Measurements from ENCODE around the gene YIPF6.
"Not testable (repeated sequence)": the region's sequence is repeated elsewhere in the genome, so short reads cannot be mapped to it uniquely, and the experiment has no call there.

Gene YIPF6, protein sequence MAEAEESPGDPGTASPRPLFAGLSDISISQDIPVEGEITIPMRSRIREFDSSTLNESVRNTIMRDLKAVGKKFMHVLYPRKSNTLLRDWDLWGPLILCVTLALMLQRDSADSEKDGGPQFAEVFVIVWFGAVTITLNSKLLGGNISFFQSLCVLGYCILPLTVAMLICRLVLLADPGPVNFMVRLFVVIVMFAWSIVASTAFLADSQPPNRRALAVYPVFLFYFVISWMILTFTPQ

DNA sequence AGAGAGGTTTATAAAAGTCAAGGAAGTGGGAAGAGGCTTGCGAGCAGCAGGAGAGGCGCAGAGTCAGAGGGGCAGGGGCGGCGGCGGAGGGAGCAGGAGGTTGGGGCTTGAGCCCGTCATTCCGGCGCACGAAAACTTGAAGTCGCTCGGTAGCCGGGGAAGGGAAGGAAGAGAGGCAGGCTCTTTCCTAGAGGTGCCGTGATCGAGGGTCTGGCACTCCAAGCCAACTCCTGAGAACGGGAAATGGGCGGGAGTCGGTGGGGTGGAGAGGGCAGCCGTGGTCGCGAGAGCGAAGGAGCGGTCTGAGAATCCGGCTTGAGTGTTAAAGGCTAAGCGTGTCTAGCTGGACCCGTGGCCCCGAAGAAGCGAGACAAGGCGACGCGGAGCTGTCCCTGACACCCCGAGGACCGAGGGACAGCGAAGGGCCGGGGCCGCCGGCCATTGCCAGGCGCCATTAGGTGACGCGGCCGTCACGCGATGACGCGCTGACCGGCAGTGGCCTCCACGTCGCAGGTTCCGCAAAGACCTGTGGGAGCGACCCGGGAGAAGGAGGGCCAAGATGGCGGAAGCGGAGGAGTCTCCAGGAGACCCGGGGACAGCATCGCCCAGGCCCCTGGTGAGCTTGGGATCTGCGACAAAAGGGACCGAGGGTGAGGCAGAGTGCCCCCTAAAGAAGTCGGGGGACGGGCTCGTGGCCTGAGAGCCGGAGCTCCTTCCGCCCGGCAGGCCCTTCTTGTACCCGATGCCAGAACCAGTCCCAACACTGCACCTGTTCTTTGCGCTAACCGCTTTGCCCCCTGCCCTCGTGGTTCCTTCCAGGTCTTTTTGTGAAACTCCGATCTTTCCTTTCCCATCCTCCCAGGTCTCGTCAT lies at the start of gene YIPF6:
Gene YIPF6 (plus strand): TSS at position 544 of the 872 bp plus-strand sequence. CDS start 16 bp downstream, at position 560.
- peak; percentile 39 for FAIRE-seq

DNA sequence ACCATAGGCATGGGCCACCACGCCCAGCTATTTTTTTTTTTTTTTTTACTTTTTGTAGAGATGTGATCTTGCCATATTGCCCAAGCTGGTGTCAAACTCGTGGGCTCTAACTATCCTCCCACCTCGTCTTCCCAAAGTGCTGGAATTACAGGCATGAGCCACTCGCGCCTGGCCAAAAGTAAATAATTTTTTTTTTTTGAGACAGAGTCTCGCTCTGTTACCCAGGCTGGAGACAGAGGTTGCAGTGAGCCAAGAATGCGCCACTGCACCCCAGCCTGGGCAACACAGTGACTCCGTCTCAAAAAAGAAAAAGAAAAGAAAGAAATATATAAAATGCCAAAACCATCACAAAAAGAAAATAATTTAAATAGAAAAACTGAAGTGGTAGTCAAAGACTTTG lies 47.1 kb upstream of the YIPF6 start:
- no peak for FAIRE-seq

DNA sequence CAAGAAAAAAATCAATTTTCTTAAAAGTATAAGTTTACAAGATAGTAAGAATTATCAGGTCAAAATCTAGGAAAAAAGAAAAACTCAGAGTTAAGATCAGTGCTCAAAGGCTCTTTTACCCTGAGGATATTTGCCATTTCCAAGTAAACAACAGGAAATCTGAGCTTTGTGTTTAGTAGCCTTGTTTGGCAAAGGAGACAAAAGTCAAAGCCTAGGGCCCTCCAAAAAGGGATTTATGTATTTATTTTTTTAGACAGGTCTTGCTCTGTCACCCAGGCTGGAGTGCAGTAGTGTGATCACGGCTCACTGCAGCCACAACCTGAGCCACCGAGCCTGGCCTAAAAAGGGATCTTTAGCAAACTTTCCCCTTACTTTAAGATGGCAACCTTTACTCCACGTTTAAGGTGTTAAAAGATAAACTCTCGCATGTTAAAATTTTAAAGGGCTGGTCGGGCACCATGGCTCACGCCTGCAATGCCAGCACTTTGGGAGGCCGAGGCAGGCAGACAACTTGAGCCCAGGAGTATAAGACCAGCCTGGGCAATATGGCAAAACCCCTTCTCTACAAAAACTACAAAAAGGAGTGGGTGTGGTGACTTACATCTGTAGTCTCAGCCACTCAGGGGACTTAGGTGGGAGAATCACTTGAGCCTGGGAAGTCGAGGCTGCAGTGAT lies 44.2 kb upstream of the YIPF6 start:
- no peak for FAIRE-seq

DNA sequence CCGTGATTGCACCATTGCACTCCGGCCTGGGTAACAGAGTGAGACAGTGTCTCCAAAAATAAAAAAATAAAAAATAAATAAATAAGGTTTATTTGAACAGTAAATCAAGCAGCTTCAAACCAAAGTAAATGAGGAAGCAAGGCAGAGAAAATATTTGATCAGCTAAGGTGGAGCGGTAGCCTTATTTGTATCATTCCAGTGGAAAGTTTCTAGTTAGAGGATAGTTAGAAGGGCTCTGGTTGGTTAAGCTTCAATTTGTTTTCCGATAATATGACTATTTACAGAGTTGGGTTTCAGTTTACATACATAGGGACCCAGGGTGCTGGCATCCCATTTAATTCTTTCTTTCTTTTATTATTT lies 43.7 kb upstream of the YIPF6 start:
- FAIRE-seq = no peak

DNA sequence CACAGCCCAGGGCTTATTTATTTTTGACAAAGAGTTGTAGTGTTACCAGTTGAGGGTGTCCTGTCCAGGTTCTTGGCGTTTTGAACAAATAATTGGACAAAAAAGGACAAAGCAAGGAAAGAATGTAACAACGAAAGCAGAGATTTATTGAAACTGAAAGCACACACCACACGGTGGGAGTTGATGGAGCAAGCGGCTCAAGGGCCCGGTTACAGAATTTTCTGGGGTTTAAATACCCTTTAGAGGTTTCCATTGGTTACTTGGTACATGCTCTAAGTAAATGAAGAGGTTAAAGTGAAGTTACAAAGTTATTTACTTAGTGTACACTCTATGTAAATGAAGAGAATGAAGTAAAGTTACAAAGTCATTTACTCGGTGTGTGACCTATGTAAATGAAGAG lies 37.8 kb upstream of the YIPF6 start:
- no peak for FAIRE-seq

DNA sequence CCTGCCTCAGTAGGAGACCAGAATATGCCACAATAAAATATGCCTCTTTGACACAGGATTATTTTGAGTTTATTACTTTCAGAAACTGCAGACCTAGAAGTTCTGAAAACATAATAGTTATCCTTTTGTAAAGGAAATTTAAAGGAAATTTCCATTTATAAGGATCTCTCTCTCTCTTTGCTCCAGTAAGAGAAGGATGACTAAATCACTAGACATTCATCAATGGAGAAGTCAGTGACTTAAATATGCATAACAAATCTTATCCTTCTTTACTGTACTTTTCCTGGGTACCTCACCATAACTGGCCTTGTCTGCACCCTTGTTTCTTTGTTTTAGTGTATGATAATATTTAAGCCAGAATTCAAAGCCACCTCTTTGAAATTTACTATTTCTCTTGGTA lies 37.3 kb upstream of the YIPF6 start:
- FAIRE-seq = no peak

DNA sequence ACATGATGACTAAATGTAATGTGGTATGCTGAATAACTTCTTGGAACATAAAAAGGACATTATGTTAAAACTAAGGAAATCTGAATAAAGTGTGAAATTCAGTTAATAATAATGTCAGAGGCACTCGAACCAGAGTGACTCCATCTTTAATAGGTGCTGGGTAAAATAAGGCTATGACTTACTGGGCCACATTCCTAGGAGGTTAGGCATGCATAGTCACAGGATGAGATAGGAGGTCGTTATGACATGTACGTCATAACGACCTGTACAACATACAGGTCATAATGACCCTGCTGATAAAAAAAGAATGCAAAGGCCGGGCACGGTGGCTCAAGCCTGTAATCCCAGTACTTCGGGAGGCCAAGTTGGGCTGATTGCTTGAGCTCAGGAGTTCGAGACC lies 36.7 kb upstream of the YIPF6 start:
- FAIRE-seq = no peak

DNA sequence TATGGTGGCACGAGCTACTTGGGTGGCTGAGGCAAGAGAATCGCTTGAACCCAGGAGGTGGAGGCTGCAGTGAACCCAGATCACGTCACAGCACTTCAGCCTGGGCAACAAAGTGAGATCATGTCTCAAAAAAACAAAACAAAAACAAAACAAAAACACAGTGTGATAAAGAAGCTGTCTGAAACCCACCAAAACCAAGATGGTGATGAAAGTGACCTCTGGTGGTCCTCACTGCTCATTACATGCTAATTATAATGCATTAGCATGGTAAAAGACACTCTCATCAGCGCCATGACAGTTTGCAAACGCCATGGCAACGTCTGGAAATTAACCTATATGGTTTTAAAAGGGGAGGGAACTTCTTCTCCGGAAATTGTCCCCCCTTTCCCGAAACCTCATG lies 36.2 kb upstream of the YIPF6 start:
- FAIRE-seq = peak; percentile 30

DNA sequence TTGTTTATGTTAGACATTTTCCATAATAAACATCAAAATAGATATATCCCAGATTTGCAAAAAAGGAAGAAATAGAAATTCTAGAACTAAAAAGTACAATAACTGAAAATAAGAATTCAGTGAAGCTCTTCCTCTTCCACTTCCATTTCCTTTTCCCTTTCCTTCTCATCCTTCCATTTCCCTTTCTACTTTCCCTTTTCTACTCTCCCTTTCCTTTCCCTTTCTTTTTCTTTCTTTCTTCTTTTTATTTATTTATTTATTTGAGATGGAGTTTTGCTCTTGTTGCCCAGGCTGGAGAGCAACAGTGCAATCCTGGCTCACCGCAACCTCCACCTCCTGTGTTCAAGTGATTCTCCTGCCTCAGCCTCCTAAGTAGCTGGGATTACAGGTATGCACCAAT lies 35.0 kb upstream of the YIPF6 start:
- no peak for FAIRE-seq

DNA sequence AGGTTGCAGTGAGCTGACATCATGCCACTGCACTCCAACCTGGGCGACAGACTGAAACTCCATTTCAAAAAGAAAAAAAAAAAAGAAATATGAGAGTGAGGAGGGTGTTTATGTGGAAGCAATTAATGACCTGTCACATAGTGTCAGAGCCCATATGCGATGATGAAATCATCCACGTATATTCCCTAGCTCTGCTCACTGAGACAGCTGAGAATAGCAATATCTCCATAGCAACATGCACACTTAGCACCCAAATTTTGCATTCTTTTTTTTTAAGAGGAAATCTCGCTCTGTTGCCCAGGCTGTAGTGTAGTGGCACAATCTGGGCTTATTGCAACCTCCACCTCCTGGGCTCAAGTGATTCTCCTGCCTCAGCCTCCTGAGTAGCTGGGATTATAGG lies 34.1 kb upstream of the YIPF6 start:
- FAIRE-seq = no peak

DNA sequence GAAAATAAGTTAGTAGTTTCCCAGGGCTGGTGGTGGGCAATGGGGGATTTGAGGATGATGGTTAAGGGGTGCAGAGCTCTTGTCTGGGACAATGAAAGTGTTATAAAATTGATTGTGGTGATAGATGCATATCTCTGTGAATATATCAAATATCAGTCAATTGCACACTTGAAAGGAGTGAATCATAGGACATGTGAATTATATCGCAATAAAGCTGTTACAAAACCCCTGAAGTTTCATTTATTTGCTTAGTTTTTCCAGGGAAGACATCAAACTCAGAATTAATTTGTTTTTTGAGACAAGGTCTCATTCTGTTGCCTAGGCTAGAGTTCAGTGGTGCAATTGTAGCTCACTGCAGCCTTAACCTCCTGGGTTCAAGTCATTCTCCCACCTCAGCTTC lies 17.9 kb upstream of the YIPF6 start:
- FAIRE-seq = no peak

DNA sequence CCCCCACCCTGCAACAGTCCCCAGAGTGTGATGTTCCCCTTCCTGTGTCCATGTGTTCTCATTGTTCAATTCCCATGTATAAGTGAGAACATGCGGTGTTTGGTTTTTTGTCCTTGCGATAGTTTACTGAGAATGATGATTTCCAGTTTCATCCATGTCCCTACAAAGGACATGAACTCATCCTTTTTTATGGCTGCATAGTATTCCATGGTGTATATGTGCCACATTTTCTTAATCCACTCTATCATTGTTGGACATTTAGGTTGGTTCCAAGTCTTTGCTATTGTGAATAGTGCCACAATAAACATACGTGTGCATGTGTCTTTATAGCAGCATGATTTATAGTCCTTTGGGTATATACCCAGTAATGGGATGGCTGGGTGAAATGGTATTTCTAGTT lies 12.7 kb upstream of the YIPF6 start:
- FAIRE-seq = not testable (repeated sequence)

DNA sequence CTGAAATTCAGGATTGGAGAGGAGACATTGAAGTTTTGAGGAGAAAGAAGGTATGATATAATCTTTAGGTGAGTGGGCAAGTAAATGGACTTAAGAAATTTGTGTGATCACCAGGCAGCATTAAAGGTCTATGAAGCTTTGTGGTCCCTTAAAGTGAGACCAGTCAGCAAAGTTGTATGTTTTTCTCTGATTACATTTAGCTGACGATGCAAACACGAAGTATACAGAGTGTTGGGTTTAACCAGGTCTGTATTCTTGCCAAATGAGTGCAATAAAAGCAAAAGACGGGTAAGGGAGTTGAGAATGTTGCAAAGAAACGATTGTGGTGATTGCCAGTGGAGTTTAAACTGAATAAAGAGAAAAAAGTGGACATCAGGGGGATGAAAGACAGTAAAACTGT lies 11.6 kb upstream of the YIPF6 start:
- no peak for FAIRE-seq

DNA sequence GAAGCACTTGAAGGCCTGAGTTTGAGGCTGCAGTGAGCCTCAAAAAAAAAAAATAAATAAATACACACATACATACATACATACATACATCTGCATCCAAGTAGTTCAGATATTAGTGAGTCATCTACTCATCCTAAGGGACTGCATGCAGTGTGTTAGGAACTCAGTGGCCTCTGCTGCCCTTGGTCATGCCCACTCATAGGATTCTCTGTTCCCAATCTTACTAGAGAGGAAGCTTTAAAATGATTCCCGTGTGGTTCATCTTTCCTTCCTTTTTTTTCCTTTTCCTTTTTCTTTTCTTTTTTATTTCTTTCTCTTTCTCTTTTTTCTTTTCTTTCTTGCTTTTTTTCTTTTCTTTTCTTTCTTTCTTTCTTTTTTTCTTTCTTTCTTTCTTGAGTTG lies 10.9 kb upstream of the YIPF6 start:
- no peak for FAIRE-seq

DNA sequence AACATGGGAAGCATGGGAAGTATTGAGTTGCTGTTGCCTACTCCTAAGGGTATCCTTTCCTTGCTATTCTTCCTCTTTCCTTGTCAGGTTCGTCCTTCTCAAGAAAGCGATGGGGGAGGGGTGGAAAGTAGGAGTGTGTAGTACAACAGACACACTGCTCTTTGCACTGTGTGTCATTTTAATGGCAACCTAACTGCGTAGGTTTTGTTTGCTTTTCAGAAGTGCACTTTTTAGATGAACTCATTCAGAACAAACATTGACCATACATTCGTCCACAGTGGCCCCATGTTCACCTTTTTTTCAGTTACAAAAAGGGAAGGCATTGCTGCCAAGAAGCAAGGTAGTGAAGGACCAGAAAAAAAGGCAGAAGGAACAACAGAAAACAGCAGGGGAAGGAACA lies 10.2 kb upstream of the YIPF6 start:
- no peak for FAIRE-seq

DNA sequence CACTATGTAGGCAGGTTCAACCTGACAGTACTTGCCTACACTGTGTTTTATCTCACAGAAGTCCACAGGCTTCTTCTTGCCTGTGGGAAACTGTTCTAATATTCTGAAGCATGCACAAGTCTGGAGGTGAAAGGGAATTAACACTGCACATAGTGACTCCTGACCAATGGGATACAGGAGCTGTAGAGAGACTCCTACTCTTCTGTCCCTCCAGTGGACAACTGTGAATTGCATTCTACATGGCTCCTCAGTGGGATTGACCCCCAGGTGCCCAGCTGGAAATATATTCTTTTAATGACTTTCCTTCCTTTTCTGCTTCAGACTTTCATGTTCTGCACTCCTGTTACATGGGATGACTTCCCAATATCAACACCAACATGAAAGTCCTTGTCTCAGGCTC lies 8.2 kb upstream of the YIPF6 start:
- FAIRE-seq = peak; percentile 8

DNA sequence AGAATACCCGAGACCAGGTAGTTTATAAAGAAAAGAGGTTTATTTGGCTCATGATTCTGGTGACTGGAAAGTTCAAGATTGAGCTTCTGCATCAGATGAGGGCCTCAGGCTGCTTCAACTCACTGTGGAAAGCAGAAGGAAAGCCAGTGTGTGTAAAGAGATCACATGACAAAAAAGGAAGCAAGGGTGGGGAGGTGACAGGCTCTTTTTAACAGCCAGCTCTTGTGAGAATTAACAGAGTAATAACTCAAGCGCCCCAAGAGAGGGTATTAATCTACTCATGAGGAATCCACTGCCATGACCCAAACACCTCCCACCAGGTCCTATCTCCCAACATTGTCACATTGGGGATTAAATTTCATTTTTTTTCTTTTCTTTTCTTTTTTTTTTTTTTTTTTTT lies 6.3 kb upstream of the YIPF6 start:
- FAIRE-seq = no peak

DNA sequence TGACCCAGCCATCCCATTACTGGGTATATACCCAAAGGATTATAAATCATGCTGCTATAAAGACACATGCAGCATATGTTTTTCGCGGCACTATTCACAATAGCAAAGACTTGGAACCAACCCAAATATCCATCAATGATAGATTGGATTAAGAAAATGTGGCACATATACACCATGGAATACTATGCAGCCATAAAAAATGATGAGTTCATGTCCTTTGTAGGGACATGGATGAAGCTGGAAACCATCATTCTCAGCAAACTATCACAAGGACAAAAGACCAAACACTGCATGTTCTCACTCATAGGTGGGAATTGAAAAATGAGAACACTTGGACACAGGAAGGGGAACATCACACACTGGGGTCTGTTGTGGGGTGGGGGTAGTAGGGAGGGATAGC lies 5.1 kb upstream of the YIPF6 start:
- FAIRE-seq = not testable (repeated sequence)

DNA sequence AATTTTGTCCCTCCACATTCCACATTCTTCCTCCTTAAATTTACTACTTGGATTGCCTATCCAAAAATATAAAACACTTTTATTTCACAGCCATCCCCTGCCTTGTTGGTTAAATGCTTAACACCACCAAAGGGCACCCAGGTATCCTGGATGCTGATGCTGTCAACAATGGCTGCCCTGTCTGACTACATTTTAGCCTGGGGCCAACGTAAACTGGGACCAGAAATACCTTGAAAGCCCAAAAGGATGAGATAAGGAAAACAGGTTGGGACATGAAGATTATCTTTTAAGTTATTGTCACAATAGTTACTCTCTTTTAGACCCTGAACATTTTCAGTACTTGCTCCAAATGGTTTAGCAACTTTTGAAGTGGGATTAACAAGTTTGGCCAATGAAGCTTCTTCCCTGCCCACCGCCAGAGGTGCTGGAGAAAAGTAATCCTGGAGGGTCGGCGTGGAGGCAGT lies 775 bp upstream of the YIPF6 start:
- peak; percentile 45 for FAIRE-seq

DNA sequence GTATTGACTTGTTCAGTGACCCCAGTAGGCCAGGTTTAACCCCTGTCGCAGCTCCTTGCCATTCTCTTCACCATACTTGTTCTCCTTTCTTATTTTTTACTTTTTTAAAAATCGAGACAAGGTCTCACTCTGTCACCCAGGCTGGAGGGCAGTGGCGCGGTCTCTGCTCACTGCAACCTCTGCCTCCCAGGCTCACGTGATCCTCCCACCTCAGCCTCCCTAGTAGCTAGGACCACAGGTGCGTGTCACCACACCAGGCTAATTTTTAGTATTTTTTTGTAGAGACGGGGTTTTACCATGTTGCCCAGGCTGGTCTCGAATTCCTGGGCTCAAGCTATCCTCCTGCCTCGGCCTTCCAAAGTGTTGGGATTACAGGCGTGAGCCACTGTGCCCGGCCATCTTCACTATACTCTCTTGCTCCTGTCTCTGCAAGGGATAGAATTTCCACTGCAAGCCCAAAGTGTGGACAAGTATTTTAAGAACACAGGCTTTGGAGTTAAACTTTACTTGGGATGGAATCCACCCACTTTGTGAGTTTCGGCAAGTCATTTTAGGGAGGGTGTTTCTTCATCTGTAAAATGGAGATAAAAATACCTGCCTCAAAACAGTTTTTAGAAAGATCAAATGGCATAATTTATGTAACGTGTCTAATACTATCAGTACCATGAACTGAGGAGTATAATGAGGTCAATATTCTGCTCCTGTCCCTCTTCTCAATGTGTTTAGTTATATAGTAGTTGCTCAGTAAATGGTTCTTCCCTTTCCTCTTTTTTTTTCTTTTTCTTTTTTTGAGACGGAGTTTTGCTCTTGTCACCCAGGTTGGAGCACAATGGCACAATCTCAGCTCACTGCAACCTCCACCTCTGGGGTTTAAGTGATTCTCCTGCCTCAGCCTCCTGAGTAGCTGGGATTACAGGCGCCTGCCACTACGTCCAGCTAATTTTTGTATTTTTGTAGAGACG lies 973 bp downstream of the YIPF6 start:
- FAIRE-seq = no peak

DNA sequence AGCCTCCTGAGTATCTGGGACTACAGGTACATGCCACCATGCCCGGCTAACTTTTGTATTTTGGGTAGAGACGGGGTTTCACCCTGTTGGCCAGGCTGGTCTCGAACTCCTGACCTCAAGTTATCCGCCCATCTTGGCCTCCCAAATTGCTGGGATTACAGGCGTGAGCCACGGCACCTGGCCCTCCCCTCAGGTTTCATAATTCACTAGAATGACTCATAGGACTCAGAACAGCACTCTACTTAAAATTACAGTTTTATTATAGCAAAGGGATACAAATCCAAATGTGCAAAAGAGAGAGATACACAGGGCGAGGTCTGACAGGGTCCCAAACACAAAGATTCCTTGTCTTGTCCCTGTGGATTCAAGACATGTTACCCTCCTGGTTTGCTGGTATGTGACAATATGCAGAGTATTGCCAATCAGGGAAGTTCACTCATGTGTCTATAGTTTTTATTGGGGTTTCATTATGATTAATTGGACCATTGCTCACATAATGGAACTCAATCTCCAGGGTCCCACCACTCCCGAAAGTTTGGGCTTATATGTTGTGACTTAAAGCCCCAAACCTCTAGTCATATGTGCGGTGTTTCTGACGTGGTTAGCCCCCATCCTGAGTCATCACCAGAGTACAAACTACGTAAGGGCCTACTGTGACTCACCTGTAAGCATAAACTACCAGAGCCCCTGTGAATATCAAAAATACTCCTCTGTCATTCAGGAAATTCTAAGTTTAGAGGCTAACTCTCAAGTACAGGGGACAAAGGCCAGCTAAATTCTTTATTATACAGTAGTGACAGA lies 5.2 kb downstream of the YIPF6 start:
- FAIRE-seq = no peak

DNA sequence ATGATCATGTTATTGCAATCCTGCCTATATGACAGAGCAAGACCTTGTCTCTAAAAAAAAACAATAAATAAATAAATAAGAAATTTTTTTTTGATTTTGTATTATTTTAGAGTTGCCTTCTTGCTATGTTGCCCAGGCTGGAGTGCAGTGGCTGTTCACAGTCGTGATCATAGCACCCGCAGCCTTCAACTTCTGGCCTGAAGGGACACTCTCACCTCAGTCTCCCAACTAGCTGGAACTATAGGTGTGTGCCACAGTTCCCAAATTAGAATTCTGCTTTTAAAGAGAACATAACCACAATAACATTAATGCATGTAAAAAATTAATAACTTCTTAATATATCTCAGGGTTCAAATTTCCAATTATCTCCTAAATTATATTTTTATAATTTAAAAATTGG lies 7.8 kb downstream of the YIPF6 start:
- no peak for FAIRE-seq

Measured in G401.6 (cell line).